Brain pericyte (primary cell): ENCODE measurements around the gene MBTPS1.

Experiments used
- DNase-seq: peaks from one replicate; pipeline ENCODE4 v3.0.0-alpha.2; 2012; ENCODE audit warnings: low read depth, low spot score

The MBTPS1 gene

GRCh38 chr16:84116720-84117493 is at the start of gene MBTPS1:
Gene MBTPS1 (minus strand): TSS chr16:84116942. CDS start chr16:84101783, 15,159 bp downstream.
- DNase-seq, result peak; percentile 95

GRCh38 chr16:84165746-84166145 is 49.0 kb upstream of the MBTPS1 start:
- DNase-seq, result no peak

- DNase-seq, result no peak
Observed at GRCh38 chr16:84161801-84162200, 45.1 kb upstream of the MBTPS1 start.

- DNase-seq, result no peak
Observed at GRCh38 chr16:84161037-84161436, 44.3 kb upstream of the MBTPS1 start.

- DNase-seq, result no peak
Observed at GRCh38 chr16:84159800-84160199, 43.1 kb upstream of the MBTPS1 start.

GRCh38 chr16:84159007-84159406 is 42.3 kb upstream of the MBTPS1 start:
- DNase-seq, result no peak

- DNase-seq, result no peak
Observed at GRCh38 chr16:84156342-84156784, 39.6 kb upstream of the MBTPS1 start.

- DNase-seq, result no peak
Observed at GRCh38 chr16:84155771-84156170, 39.0 kb upstream of the MBTPS1 start.

- DNase-seq, result no peak
Observed at GRCh38 chr16:84155226-84155625, 38.5 kb upstream of the MBTPS1 start.

- no peak for DNase-seq
Observed at GRCh38 chr16:84153660-84154214, 37.0 kb upstream of the MBTPS1 start.

- DNase-seq, result no peak
Observed at GRCh38 chr16:84150926-84151325, 34.2 kb upstream of the MBTPS1 start.

GRCh38 chr16:84144859-84145639 is 28.3 kb upstream of the MBTPS1 start, which contains the start of the genes DNAAF1 and HSDL1:
Gene DNAAF1 (plus strand): TSS chr16:84145308. CDS start chr16:84145441, 133 bp downstream.
Gene HSDL1 (minus strand): TSS chr16:84145177. CDS start chr16:84131321, 13,856 bp downstream.
- peak; percentile 40 for DNase-seq

GRCh38 chr16:84144209-84144858 is 27.6 kb upstream of the MBTPS1 start:
- no peak for DNase-seq

- DNase-seq, result no peak
Observed at GRCh38 chr16:84143784-84144199, 27.1 kb upstream of the MBTPS1 start.

GRCh38 chr16:84143081-84143480 is 26.3 kb upstream of the MBTPS1 start:
- no peak for DNase-seq

- DNase-seq, result no peak
Observed at GRCh38 chr16:84141143-84141670, 24.5 kb upstream of the MBTPS1 start.

- no peak for DNase-seq
Observed at GRCh38 chr16:84139628-84140258, 23.0 kb upstream of the MBTPS1 start.

GRCh38 chr16:84138824-84139627 is 22.3 kb upstream of the MBTPS1 start:
- no peak for DNase-seq

GRCh38 chr16:84138500-84138823 is 21.7 kb upstream of the MBTPS1 start:
- no peak for DNase-seq

- no peak for DNase-seq
Observed at GRCh38 chr16:84137769-84138357, 21.1 kb upstream of the MBTPS1 start.
